Tibial nerve (tissue), 4 donors: ENCODE results near the gene PLCB4.

Experiments
- EP300 ChIP-seq, 2 donors: sonication (generic); formaldehyde crosslinking; IDR thresholded peaks; one replicate each; pipeline ENCODE4 v1.6.1; 2017; ENCODE audit warnings: antibody characterized with exemption in 2 of 2, mild to moderate bottlenecking in 1 of 2
- TF ChIP-seq, protein P1 (sequence below), 5 experiments: fragments of 200-600 bp in 3 of 5; fragments of 450-650 bp in 2 of 5; sonication (generic) in 3 of 5; IDR thresholded peaks; one replicate each; pipeline ENCODE4 v1.5.1; 2016 to 2019; ENCODE audit warnings: antibody characterized with exemption in 5 of 5, mild to moderate bottlenecking in 3 of 5, moderate library complexity in 2 of 5

DNA sequence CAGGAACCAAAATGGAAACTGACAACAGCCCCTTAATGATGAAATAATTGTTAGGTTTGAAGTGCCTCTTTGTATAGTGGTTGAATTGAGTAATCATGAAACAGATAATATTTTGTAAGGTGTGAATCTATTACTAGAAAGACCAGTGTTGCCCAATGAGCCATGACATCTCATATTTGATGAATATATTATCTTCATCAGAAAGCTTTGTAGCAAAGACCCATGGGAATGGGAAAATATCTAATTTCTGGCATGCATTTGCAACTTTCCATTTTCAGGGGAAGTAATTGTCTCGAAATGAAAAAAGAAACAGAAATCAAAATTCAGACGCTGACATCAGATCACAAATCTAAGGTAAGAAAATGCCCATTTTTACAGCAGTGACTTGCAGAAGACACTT is 388.2 kb downstream of the PLCB4 start:
- TF ChIP-seq, protein P1, sequence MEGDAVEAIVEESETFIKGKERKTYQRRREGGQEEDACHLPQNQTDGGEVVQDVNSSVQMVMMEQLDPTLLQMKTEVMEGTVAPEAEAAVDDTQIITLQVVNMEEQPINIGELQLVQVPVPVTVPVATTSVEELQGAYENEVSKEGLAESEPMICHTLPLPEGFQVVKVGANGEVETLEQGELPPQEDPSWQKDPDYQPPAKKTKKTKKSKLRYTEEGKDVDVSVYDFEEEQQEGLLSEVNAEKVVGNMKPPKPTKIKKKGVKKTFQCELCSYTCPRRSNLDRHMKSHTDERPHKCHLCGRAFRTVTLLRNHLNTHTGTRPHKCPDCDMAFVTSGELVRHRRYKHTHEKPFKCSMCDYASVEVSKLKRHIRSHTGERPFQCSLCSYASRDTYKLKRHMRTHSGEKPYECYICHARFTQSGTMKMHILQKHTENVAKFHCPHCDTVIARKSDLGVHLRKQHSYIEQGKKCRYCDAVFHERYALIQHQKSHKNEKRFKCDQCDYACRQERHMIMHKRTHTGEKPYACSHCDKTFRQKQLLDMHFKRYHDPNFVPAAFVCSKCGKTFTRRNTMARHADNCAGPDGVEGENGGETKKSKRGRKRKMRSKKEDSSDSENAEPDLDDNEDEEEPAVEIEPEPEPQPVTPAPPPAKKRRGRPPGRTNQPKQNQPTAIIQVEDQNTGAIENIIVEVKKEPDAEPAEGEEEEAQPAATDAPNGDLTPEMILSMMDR (IDR thresholded peaks at IDR 0.05) = no peak
- TF ChIP-seq EP300 (IDR thresholded peaks at IDR 0.05) = no peak
